Right ventricle myocardium superior (tissue), 1 donor: ENCODE measurements around the gene RAB33B. TPM values are rescaled to one million over a fixed set of nuclear protein-coding genes. Genes with fewer than 3 reads are reported as not detected.

ENCODE experiments used
- total RNA-seq: library from RNA; stranded (reverse); fragmentation: NEBNext Ultra II Directional; extraction: Animal tissue kit (Norgen Biotek cat#: 25700); gene quantifications from one replicate; pipeline ENCODE4 v1.2.1, GENCODE V29; 2021
- donor health status: DM: no; HTN: yes; CAD: no; lungs with severe emphysema.

The RAB33B gene
- total RNA-seq, 1 donor from 2014 or later = 5.5 TPM

Other genes starting within 250 kb of the RAB33B start
- gene MGARP, start 173.9 kb upstream of the RAB33B start, total RNA-seq = 0.48 TPM
- 36.6 TPM for gene NAA15, start 152.6 kb upstream of the RAB33B start, total RNA-seq
- gene NDUFC1, start 151.6 kb upstream of the RAB33B start, total RNA-seq = 225 TPM
- gene SETD7, start 102.1 kb downstream of the RAB33B start, total RNA-seq = 46.3 TPM
- 106 TPM for gene MGST2, start 211.7 kb downstream of the RAB33B start, total RNA-seq